PC-3 (cell line): ENCODE data around the gene MIER1. TPM values are rescaled to one million over a fixed set of nuclear protein-coding genes. Genes with fewer than 3 reads are reported as not detected.

Experiments used
- ATAC-seq: fragments of 200-7000 bp; cut with Tn5 transposase; 2 replicates; pipeline ENCODE4 v1.9.1; 2020; ENCODE audit warnings: mild to moderate bottlenecking, moderate library complexity
- BruUV-seq: library from RNA; stranded (reverse); fragments of 400-500 nt; replicated peaks from 2 replicates; lab custom pipeline; 2021; lab: Mats Ljungman, UMichigan
- CTCF ChIA-PET: fragments of 300-600 bp; sonication (Branson Sonifier 250); formaldehyde crosslinking; loops from one replicate; lab custom pipeline; 2022; ENCODE audit warnings: antibody characterized with exemption; lab: Charles Lee
- POLR2A ChIA-PET: fragments of 300-600 bp; sonication (Branson Sonifier 250); formaldehyde crosslinking; loops from one replicate; lab custom pipeline; 2022; ENCODE audit warnings: antibody characterized with exemption; ENCODE audit not compliant: unreplicated experiment; lab: Charles Lee
- DNase-seq: peaks from one replicate; pipeline ENCODE4 v3.0.0-alpha.2; 2015
- H2AFZ ChIP-seq: fragments of 300-600 bp; sonication (generic); 2 replicates; pipeline ENCODE4 v1.6.0; 2016; ENCODE audit warnings: antibody characterized with exemption, low read length
- H3F3A ChIP-seq: fragments of 300-600 bp; sonication (generic); one replicate; pipeline ENCODE4 v1.6.0; 2017; ENCODE audit warnings: antibody characterized with exemption, low read length, control low read depth, mild to moderate bottlenecking; ENCODE audit not compliant: unreplicated experiment
- H3K27ac ChIP-seq: fragments of 300-600 bp; sonication (generic); 2 replicates; pipeline ENCODE4 v1.5.1; 2016; ENCODE audit warnings: mild to moderate bottlenecking, low read length
- H3K27me3 ChIP-seq: fragments of 300-600 bp; sonication (generic); 2 replicates; pipeline ENCODE4 v1.6.1; 2016; ENCODE audit warnings: low read length, mixed read lengths
- H3K36me3 ChIP-seq: fragments of 300-600 bp; sonication (generic); 2 replicates; pipeline ENCODE4 v1.6.1; 2016; ENCODE audit warnings: low read depth, mixed run types, low read length, mixed read lengths
- H3K4me1 ChIP-seq: fragments of 300-600 bp; sonication (generic); 2 replicates; pipeline ENCODE4 v1.5.1; 2016; ENCODE audit warnings: low read length; ENCODE audit not compliant: insufficient read depth
- H3K4me2 ChIP-seq: fragments of 300-600 bp; sonication (generic); 2 replicates; pipeline ENCODE4 v1.6.0; 2016; ENCODE audit warnings: low read length
- H3K4me3 ChIP-seq: fragments of 300-600 bp; sonication (generic); 2 replicates; pipeline ENCODE4 v1.5.1; 2016; ENCODE audit warnings: mild to moderate bottlenecking, low read length, mixed read lengths
- H3K79me2 ChIP-seq: fragments of 300-600 bp; sonication (generic); 2 replicates; pipeline ENCODE4 v1.6.1; 2017; ENCODE audit warnings: low read length, mixed read lengths
- H3K9ac ChIP-seq: fragments of 300-600 bp; sonication (generic); 2 replicates; pipeline ENCODE4 v1.6.0; 2016; ENCODE audit warnings: mild to moderate bottlenecking, low read length
- H3K9me2 ChIP-seq: fragments of 300-600 bp; sonication (generic); replicated peaks from 2 replicates; pipeline ENCODE4 v1.6.1; 2016; ENCODE audit warnings: mixed run types, low read length, mixed read lengths
- H3K9me3 ChIP-seq: fragments of 300-600 bp; sonication (generic); 2 replicates; pipeline ENCODE4 v1.6.1; 2016; ENCODE audit warnings: low read length, mixed read lengths
- H4K20me1 ChIP-seq: fragments of 300-600 bp; sonication (generic); 2 replicates; pipeline ENCODE4 v1.6.1; 2016; ENCODE audit warnings: low read length, mixed read lengths
- CTCF ChIP-seq: fragments of 300-600 bp; sonication (generic); conservative IDR thresholded peaks from 2 replicates; pipeline ENCODE4 v1.5.1; 2017; ENCODE audit warnings: antibody characterized with exemption, low read depth, mild to moderate bottlenecking, low read length
- EZH2 ChIP-seq: fragments of 300-600 bp; sonication (generic); IDR thresholded peaks from one replicate; pipeline ENCODE4 v1.6.1; 2017; ENCODE audit warnings: antibody characterized with exemption, mild to moderate bottlenecking, low read length; ENCODE audit not compliant: unreplicated experiment
- EZH2phosphoT487 ChIP-seq: fragments of 300-600 bp; sonication (generic); IDR thresholded peaks from 2 replicates; pipeline ENCODE4 v1.6.1; 2018; ENCODE audit warnings: mild to moderate bottlenecking, antibody characterized with exemption, low read length, borderline replicate concordance
- intact Hi-C: fragments of 100-400 bp; cut with micrococcal nuclease; formaldehyde crosslinking; loops from 2 replicates; pipeline ENCODE4 v1.9.0; 2023
- total RNA-seq: library from RNA; depleted of rRNA; stranded (reverse); fragments of >200 nt; gene quantifications from 2 replicates; pipeline ENCODE4 v1.2.3, GENCODE V29; 2014

Gene MIER1
- total RNA-seq, 1 experiment from 2014 or later = 11.8 TPM

- Histone ChIP-seq H3K4me2 (no peak overlapping the region), H3F3A (no peaks in the 10 kb centered on the region), H3K27ac (no peak overlapping the region), H3K9me3 (no peaks in the 10 kb centered on the region), H3K9ac (no peak overlapping the region), H3K79me2 (no peaks in the 10 kb centered on the region), H3K9me2 (no peaks in the 10 kb centered on the region), H3K27me3 (no peaks in the 10 kb centered on the region), H3K36me3 (peaks cover 37% of the 10 kb centered on the region), H3K4me3 (no peak overlapping the region), H3K4me1 (peaks cover 15% of the 10 kb centered on the region), H2AFZ (no peak overlapping the region), H4K20me1 (0 out of 2 replicates have a peak, but pooled peaks cover 3% of the 10 kb centered on the region)
- DNase-seq = no peak
- POLR2A ChIA-PET = no interaction called here
- TF ChIP-seq EZH2phosphoT487 (no peak), CTCF (no peak), EZH2 (no peak)
- CTCF ChIA-PET = no interaction called here
- intact Hi-C loops = no loop called here
- no peak for ATAC-seq
- no TSS peak for BruUV-seq
Measured at GRCh38 chr1:66984491-66984890, 59.7 kb downstream of the MIER1 start.

DNA sequence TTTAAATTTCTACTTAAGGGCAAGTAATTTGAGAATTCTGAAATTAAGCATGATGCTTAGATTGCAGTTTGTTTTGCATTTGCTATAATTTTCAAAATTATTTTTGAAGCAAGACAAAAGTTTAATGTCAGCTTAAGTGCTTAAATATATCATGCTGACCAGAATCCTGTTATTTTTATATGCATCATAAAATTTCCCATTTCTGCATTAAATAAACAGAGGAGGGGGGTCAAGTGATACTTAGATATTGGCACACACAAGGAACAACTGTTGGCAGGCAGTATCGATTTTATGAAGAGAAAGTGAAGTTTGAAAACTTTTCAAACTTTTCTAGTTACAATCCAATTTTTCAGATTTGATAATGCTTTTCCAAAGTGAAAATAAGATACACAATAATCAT lies 61.0 kb downstream of the MIER1 start:
- TF ChIP-seq EZH2phosphoT487 (no peak), EZH2 (no peak), CTCF (no peak)
- DNase-seq = no peak
- Histone ChIP-seq H4K20me1 (0 out of 2 replicates have a peak, but pooled peaks cover 3% of the 10 kb centered on the region), H3K79me2 (no peaks in the 10 kb centered on the region), H3K27ac (no peak overlapping the region), H3K9ac (no peak overlapping the region), H3K4me1 (peaks cover 6% of the 10 kb centered on the region), H3K9me2 (no peaks in the 10 kb centered on the region), H3K4me2 (no peak overlapping the region), H2AFZ (no peak overlapping the region), H3K9me3 (no peaks in the 10 kb centered on the region), H3K27me3 (no peaks in the 10 kb centered on the region), H3K36me3 (peaks cover 36% of the 10 kb centered on the region), H3K4me3 (no peak overlapping the region), H3F3A (no peaks in the 10 kb centered on the region)
- CTCF ChIA-PET = no interaction called here
- POLR2A ChIA-PET = no interaction called here
- no TSS peak for BruUV-seq
- ATAC-seq = no peak
- intact Hi-C loops = no loop called here

DNA sequence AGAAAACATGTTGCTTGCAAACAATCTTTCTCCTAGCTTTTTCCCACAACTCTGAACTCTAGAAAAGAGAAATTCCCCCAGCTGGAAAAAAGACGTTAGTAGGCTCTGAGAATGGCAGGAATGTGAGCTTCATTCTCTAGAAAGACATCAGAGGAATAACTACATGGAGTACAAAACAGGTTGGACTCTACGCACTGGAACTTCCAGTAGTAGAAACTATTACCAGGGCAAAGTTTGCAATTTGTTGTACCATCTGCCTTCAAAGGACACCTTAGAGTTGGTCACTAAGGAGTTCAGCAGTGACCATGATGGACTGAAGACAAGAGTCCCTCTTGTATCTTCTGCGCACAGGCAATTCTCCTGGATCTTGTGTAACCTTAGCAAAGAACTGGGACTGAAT lies 68.3 kb downstream of the MIER1 start:
- intact Hi-C loops = no loop called here
- DNase-seq (no peak), ATAC-seq (no peak)
- no peak overlapping the region for H3K9ac ChIP-seq
- H4K20me1 ChIP-seq = no peaks in the 10 kb centered on the region
- H3K4me1 ChIP-seq = no peaks in the 10 kb centered on the region
- H3K79me2 ChIP-seq = no peaks in the 10 kb centered on the region
- no peak overlapping the region for H2AFZ ChIP-seq
- TF ChIP-seq CTCF = no peak
- no peak for TF ChIP-seq EZH2phosphoT487
- no peak for TF ChIP-seq EZH2
- no peak overlapping the region for H3K4me2 ChIP-seq
- ChIA-PET POLR2A (no interaction called here), CTCF (no interaction called here)
- H3K27ac ChIP-seq = no peak overlapping the region
- no peaks in the 10 kb centered on the region for H3K36me3 ChIP-seq
- no peak overlapping the region for H3K4me3 ChIP-seq
- BruUV-seq = no TSS peak
- no peaks in the 10 kb centered on the region for H3K27me3 ChIP-seq
- H3F3A ChIP-seq = no peaks in the 10 kb centered on the region
- no peaks in the 10 kb centered on the region for H3K9me3 ChIP-seq
- no peaks in the 10 kb centered on the region for H3K9me2 ChIP-seq
